Measurements from ENCODE around the gene TNFAIP8L2.

DNA sequence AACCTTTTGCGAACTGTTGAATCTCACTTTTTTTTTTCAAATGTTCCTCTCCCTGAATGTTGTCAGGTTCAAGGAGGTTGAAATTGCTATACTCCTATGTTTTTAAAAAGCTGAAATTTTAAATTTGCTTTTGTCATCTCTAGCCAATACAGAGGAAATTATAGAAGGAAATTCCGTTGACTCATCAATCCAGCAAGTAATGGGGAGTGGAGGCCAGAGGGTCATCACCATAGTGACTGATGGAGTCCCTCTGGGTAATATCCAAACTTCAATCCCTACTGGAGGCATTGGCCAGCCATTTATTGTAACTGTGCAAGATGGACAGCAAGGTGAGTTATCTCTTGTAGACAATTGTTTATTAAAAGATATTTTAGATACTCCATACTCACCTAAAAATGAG is 49.6 kb upstream of the TNFAIP8L2 start:
- TF ChIP-seq, protein P1, sequence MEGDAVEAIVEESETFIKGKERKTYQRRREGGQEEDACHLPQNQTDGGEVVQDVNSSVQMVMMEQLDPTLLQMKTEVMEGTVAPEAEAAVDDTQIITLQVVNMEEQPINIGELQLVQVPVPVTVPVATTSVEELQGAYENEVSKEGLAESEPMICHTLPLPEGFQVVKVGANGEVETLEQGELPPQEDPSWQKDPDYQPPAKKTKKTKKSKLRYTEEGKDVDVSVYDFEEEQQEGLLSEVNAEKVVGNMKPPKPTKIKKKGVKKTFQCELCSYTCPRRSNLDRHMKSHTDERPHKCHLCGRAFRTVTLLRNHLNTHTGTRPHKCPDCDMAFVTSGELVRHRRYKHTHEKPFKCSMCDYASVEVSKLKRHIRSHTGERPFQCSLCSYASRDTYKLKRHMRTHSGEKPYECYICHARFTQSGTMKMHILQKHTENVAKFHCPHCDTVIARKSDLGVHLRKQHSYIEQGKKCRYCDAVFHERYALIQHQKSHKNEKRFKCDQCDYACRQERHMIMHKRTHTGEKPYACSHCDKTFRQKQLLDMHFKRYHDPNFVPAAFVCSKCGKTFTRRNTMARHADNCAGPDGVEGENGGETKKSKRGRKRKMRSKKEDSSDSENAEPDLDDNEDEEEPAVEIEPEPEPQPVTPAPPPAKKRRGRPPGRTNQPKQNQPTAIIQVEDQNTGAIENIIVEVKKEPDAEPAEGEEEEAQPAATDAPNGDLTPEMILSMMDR (IDR thresholded peaks at IDR 0.05) = no peak
- TF ChIP-seq SIN3A (IDR thresholded peaks at IDR 0.05; ENCODE audit: borderline replicate concordance, insufficient read depth, low read depth, low read length) (no peak), POLR2AphosphoS5 (IDR thresholded peaks at IDR 0.05; ENCODE audit: low read depth, low read length) (no peak), TCF7L2 (IDR thresholded peaks at IDR 0.05; ENCODE audit: low read depth, low read length) (no peak)
